ENCODE measurements around the gene OSBPL3. TPM values are rescaled to one million over a fixed set of nuclear protein-coding genes. Genes with fewer than 3 reads are reported as not detected.

The OSBPL3 gene
- total RNA-seq, 4 donors from 2014 or later: 4.3 to 8.6 (median 7.1) TPM

- ATAC-seq (ENCODE audit: low FRiP score) (no peak), DNase-seq (ENCODE audit: low spot score) (no peak)
- TF ChIP-seq, protein P1, sequence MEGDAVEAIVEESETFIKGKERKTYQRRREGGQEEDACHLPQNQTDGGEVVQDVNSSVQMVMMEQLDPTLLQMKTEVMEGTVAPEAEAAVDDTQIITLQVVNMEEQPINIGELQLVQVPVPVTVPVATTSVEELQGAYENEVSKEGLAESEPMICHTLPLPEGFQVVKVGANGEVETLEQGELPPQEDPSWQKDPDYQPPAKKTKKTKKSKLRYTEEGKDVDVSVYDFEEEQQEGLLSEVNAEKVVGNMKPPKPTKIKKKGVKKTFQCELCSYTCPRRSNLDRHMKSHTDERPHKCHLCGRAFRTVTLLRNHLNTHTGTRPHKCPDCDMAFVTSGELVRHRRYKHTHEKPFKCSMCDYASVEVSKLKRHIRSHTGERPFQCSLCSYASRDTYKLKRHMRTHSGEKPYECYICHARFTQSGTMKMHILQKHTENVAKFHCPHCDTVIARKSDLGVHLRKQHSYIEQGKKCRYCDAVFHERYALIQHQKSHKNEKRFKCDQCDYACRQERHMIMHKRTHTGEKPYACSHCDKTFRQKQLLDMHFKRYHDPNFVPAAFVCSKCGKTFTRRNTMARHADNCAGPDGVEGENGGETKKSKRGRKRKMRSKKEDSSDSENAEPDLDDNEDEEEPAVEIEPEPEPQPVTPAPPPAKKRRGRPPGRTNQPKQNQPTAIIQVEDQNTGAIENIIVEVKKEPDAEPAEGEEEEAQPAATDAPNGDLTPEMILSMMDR (IDR thresholded peaks at IDR 0.05): no peak
Measured at GRCh38 chr7:24889611-24890010, 90.4 kb downstream of the OSBPL3 start.

DNA sequence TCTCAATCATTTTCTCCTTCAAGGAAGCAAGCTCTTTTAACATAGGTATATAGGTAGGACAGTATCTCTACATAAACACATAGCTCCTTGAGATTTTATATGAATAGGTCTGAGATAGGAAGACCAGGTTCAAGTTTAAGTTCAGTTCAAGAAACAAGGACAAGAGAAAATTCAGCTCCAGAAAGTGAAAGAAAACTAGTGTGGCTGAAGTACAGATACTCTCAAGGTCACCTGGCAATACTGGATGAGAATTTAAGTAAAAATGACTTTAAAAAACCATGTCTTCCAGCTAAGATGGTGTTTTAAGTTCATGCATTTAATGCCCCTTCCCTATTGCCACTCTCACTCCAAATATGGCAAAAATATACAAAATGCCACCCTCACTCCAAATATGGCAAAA is 91.3 kb downstream of the OSBPL3 start:
- ATAC-seq (ENCODE audit: low FRiP score): no peak
- DNase-seq (ENCODE audit: low spot score): no peak
- TF ChIP-seq, protein P1 (IDR thresholded peaks at IDR 0.05): no peak

DNA sequence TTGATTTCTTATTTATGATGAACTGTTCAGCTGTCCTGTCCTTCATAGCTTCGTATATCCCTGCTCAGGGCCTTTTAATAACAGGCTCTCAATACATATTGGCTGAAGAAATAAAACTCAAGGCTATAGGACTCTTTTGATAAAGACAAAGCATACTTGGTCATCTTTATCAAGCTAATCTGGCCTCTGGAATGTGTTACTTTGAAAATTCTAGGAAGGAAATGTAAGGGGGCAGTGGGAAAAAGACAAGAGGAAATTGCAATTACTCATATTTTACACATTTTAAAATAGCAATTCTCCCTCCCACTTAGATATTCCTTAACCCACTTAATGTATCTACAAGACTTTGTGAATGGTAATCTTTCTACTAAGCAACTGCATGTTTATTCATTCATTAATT is 94.3 kb downstream of the OSBPL3 start:
- TF ChIP-seq, protein P1 (IDR thresholded peaks at IDR 0.05): no peak
- no peak for DNase-seq (ENCODE audit: low spot score)
- no peak for ATAC-seq (ENCODE audit: low FRiP score)

DNA sequence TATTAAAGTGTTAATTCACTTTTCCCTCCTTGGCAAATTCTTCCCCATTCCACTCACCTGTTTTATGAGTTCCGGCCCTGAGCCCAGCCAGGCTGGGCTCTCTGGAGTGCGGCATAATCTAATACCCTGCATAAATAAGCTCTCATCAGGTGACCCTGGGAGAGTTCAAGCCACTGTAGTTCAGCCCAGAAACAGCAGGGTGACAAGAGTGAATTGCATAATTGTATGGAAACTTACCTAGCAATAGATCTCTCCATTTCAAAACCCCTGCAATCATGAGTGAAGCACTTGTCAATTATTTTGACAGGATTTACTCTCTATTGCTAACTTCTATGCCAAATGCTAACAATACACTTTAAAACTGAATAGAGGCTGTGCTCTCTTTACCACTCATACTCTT is 94.7 kb downstream of the OSBPL3 start:
- DNase-seq (ENCODE audit: low spot score) (no peak), ATAC-seq (ENCODE audit: low FRiP score) (no peak)
- TF ChIP-seq, protein P1 (IDR thresholded peaks at IDR 0.05): no peak

DNA sequence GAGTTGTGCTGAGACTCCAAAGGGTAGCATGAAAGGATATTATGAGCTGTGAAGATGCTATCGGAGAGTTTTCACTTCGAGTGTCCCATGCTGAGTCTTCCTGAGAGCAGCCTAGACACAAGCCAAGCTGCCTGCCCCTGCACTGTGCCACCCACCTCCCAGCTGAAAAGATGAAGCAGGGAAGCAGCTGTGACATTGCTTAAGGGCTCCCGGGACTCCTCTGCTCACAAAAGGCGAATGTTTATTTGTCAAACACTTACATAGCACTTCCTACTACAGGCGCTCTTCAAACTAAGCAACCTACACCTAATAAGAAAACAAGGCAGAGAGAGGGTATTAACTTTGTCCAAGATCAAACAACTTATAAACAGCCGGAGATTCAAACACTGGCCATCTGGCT is 95.6 kb downstream of the OSBPL3 start:
- ATAC-seq (ENCODE audit: low FRiP score) (no peak), DNase-seq (ENCODE audit: low spot score) (no peak)
- TF ChIP-seq, protein P1 (IDR thresholded peaks at IDR 0.05): no peak

DNA sequence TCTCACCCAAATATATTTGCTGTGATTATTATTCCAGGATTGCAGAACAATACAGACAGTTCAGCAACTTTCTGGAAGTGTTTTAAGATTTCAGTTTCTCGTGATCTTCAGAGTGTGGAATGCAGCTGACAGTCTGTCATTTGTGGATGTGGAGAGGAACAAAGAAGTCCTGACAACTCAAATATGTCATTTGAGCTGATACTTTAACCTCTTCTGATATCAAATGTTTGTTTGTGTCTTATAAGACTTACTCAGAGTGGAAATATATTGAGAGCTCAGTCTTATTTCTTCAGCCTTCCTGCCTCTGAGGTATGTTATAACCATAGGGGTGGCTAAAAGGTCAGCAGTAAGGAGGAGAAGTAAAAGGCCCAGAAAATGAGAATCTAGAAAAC is 96.4 kb downstream of the OSBPL3 start:
- ATAC-seq (ENCODE audit: low FRiP score) (no peak), DNase-seq (ENCODE audit: low spot score) (no peak)
- TF ChIP-seq, protein P1 (IDR thresholded peaks at IDR 0.05): no peak

DNA sequence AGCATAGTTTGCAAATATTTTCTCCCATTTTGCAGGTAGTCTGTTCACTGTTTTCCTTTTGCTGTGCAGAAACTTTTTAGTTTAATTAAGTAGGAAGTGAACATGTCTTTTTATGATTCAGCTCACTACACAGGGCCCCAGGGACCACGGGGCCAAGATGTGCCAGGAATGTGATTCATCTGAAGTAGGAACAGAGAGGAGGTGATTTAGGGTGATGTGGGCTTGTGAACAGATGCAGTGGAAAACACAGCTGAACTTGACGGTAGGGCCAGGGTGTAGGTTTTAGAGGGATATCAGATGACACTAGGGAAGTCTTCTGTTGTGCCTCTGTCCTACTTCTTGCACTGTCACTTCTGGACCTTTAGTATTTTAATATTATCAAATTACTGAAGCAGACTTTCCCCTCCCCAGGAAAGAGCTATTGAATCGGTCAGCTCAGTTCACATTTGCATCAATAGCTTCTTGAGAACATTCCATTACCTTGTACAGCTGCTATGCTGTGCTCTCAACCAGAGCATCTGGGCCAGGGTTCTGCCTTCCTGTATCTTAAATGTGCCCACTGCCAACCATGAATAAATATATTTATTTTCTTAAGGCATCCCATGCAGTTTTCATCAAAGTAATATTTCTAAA is 96.9 kb downstream of the OSBPL3 start:
- TF ChIP-seq, protein P1 (IDR thresholded peaks at IDR 0.05): no peak
- DNase-seq (ENCODE audit: low spot score) (no peak), ATAC-seq (ENCODE audit: low FRiP score) (no peak)
